ENCODE measurements around the gene MRPL46.

DNA sequence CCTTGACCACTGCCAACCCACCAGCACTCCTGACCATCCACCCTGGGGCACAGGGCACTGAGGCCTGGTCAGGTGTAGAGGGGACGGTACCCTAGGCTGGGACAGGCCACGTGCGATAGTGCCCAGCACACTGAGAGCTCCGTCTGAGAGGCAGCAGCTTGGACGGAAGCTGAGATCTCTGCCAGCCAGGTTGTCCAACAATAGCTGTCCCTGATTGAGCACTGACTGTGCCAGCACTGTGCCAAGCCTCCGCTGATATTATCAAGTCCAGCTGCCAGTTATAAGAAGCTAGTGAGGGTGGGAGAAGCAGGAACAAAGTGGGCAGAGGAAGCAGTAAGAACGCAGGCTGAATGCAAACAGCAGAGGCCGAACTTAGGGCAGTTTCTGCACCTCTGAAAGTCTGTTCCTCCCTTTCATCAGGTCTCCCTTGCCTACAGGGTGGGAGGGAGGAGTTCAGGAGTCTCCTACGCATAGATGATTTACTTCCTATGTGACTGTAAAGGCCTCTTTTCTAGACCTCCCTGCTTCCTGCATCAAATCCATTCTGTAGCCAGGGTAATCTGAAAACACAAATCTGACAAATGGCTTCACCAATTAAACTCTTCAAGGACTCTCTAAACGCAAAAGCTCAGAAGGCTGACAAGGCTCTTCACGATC lies 30.0 kb upstream of the MRPL46 start:
- TF ChIP-seq, protein P1, sequence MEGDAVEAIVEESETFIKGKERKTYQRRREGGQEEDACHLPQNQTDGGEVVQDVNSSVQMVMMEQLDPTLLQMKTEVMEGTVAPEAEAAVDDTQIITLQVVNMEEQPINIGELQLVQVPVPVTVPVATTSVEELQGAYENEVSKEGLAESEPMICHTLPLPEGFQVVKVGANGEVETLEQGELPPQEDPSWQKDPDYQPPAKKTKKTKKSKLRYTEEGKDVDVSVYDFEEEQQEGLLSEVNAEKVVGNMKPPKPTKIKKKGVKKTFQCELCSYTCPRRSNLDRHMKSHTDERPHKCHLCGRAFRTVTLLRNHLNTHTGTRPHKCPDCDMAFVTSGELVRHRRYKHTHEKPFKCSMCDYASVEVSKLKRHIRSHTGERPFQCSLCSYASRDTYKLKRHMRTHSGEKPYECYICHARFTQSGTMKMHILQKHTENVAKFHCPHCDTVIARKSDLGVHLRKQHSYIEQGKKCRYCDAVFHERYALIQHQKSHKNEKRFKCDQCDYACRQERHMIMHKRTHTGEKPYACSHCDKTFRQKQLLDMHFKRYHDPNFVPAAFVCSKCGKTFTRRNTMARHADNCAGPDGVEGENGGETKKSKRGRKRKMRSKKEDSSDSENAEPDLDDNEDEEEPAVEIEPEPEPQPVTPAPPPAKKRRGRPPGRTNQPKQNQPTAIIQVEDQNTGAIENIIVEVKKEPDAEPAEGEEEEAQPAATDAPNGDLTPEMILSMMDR (IDR thresholded peaks at IDR 0.05; ENCODE audit: extremely low read depth in 1 of 2, insufficient read depth in 1 of 2, low read depth in 1 of 2, low read length in 2 of 2): no peak
- TF ChIP-seq POLR2A (IDR thresholded peaks at IDR 0.05; ENCODE audit: low read depth, low read length) (no peak), POLR2AphosphoS5 (IDR thresholded peaks at IDR 0.05; ENCODE audit: insufficient read depth, low read depth, low read length) (no peak), EZH2 (IDR thresholded peaks at IDR 0.05; ENCODE audit: borderline replicate concordance, low read depth, low read length, severe bottlenecking) (no peak)

All from endothelial cell of umbilical vein (primary cell).